ENCODE data around the gene ZNF451.

GRCh38 chr6:57094689-57095088, 4.7 kb downstream of the ZNF451 start:
- TF ChIP-seq POLR2A (IDR thresholded peaks at IDR 0.05; ENCODE audit: low read depth, low read length) = no peak
- no peak for TF ChIP-seq TAF1 (IDR thresholded peaks at IDR 0.05; ENCODE audit: low read depth, low read length)
- no peak for TF ChIP-seq POU2F2 (IDR thresholded peaks at IDR 0.05; ENCODE audit: low read depth, low read length)
- no peak for TF ChIP-seq PAX5 (IDR thresholded peaks at IDR 0.05; ENCODE audit: insufficient read depth, low read length, severe bottlenecking)
